Right lobe of liver (tissue), 4 donors: ENCODE data around the gene ADAMTS2.

Source experiments
- POLR2A ChIP-seq: fragments of 450-650 bp; IDR thresholded peaks from one replicate; pipeline ENCODE4 v1.6.1; 2017; ENCODE audit warnings: antibody characterized with exemption, mild to moderate bottlenecking
- TF ChIP-seq, protein P1 (sequence below), 4 donors: fragments of 200-600 bp in 3 of 4; fragments of 450-650 bp in 1 of 4; IDR thresholded peaks; one replicate each; pipeline versions ENCODE4 v1.5.1 to v1.8.0; 2016 to 2022; ENCODE audit warnings: antibody characterized with exemption in 4 of 4, mild to moderate bottlenecking in 2 of 4
- donor health status: DM: no; HTN: no; CAD: no.
- donor health status: DM: no; HTN: no; CAD: no.
- donor health status: DM: no; HTN: yes; CAD: no.

DNA sequence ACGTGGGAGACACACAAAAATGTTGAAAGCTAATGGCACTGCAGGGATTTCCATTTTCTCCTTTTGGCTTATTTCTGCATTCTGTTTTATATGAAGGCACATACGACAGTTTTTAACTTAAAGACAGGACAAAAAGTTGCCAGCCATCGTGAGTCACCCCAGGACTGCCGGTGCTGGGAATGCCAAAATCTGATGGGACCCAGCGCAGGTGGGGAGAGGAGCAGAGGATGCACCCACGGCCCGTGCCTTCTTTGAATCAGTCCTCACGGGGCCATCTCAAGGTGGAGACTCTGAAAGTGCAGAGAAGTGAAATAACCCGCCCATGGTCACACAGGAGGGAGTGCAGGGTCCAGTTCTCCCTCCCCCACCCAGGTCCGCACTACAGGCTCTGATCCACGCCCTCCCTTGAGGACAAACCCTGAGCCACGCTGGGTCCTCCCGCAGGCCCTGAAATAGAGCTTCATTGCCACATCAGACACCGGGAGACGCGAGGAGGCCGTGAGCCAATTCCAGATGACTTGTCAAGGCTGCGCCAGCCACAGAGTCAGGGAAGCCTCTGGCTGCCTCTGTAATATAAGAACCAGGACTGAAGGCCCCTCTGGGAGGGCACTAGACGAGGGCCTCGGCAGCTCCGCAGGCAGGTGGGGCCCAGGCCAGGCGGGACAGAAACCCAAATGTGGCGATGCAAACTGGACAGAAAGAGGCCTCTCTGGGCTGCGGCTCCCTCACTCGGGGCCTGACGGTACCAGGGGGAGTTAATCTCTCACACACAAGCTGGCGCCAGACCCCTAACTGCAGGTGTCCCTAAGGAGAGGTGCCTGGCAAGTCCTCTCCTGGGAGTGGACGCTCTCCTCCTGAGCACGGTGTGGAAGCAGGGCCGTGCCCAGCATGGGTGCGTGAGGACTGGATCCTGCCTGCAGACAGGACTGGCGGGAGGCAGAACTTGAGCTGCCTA, 22.9 kb downstream of the ADAMTS2 start:
- TF ChIP-seq, protein P1, sequence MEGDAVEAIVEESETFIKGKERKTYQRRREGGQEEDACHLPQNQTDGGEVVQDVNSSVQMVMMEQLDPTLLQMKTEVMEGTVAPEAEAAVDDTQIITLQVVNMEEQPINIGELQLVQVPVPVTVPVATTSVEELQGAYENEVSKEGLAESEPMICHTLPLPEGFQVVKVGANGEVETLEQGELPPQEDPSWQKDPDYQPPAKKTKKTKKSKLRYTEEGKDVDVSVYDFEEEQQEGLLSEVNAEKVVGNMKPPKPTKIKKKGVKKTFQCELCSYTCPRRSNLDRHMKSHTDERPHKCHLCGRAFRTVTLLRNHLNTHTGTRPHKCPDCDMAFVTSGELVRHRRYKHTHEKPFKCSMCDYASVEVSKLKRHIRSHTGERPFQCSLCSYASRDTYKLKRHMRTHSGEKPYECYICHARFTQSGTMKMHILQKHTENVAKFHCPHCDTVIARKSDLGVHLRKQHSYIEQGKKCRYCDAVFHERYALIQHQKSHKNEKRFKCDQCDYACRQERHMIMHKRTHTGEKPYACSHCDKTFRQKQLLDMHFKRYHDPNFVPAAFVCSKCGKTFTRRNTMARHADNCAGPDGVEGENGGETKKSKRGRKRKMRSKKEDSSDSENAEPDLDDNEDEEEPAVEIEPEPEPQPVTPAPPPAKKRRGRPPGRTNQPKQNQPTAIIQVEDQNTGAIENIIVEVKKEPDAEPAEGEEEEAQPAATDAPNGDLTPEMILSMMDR (IDR thresholded peaks at IDR 0.05), result no peak
- no peak for TF ChIP-seq POLR2A
